Measurements from ENCODE around the gene NALCN. TPM values are rescaled to one million over a fixed set of nuclear protein-coding genes. Genes with fewer than 3 reads are reported as not detected.
"Not testable (repeated sequence)": the region's sequence is repeated elsewhere in the genome, so short reads cannot be mapped to it uniquely, and the experiment has no call there.

Gene NALCN
- total and polyA plus RNA-seq, 12 donors, result 1.4 to 8.3 (median 3.1) TPM

GRCh38 chr13:101323601-101324000 is 92.7 kb downstream of the NALCN start:
- H3K27ac ChIP-seq, result no peak overlapping the region
- TF ChIP-seq POLR2A (IDR thresholded peaks at IDR 0.05) (no peak), CTCF (IDR thresholded peaks at IDR 0.05) (no peak)
- intact Hi-C loops (cut with DNase I), result no loop called here
- no peaks in the 10 kb centered on the region for H3K4me1 ChIP-seq (replicated peaks in 1 of 2)
- DNase-seq, result no peak
- H3K4me3 ChIP-seq, result no peak overlapping the region
- no peaks in the 10 kb centered on the region for H3K36me3 ChIP-seq (replicated peaks in 1 of 2)
- H3K27me3 ChIP-seq, result no peaks in the 10 kb centered on the region
- no peaks in the 10 kb centered on the region for H3K9me3 ChIP-seq (replicated peaks in 1 of 3)

- Histone ChIP-seq H3K27ac (no peak overlapping the region), H3K27me3 (no peaks in the 10 kb centered on the region), H3K36me3 (replicated peaks in 1 of 2) (no peaks in the 10 kb centered on the region), H3K4me3 (no peak overlapping the region), H3K4me1 (replicated peaks in 1 of 2) (no peaks in the 10 kb centered on the region), H3K9me3 (replicated peaks in 1 of 3) (no peaks in the 10 kb centered on the region)
- intact Hi-C loops (cut with DNase I), result no loop called here
- no peak for TF ChIP-seq CTCF (IDR thresholded peaks at IDR 0.05)
- no peak for DNase-seq
- 74 to 95% (median 93%) methylated on average over 6 to 10 of the region's 10 CpGs for WGBS, 4 donors
Observed at GRCh38 chr13:101317986-101318523, 98.3 kb downstream of the NALCN start.

- H3K4me3 ChIP-seq; H3K36me3 ChIP-seq (replicated peaks in 1 of 2); intact Hi-C loops (cut with DNase I); H3K27me3 ChIP-seq; H3K9me3 ChIP-seq (replicated peaks in 1 of 3); DNase-seq; H3K27ac ChIP-seq: not testable (repeated sequence)
- 84 to 100% (median 92%) methylated on average over 1 of the region's 1 CpG for WGBS, 4 donors
- H3K4me1 ChIP-seq (replicated peaks in 1 of 2), result peaks cover 0 to 10% of the 10 kb centered on the region in 2 donors
Observed at GRCh38 chr13:101313479-101313878, 102.8 kb downstream of the NALCN start.

GRCh38 chr13:101309014-101309619 is 107.2 kb downstream of the NALCN start:
- Histone ChIP-seq H3K36me3 (replicated peaks in 1 of 2) (no peaks in the 10 kb centered on the region), H3K4me3 (no peak overlapping the region), H3K27ac (peak overlapping the region in 2 of 5 donors; percentile 10 to 38), H3K4me1 (replicated peaks in 1 of 2) (peaks cover 0 to 13% of the 10 kb centered on the region in 2 donors), H3K27me3 (no peaks in the 10 kb centered on the region), H3K9me3 (replicated peaks in 1 of 3) (no peaks in the 10 kb centered on the region)
- intact Hi-C loops (cut with DNase I), result no loop called here
- no peak for DNase-seq
- TF ChIP-seq CTCF (IDR thresholded peaks at IDR 0.05) (no peak), POLR2A (IDR thresholded peaks at IDR 0.05) (no peak)

Data from adrenal gland (tissue), 12 donors.